SKM-1 (cell line): ENCODE data around the gene TBC1D22A.
"Not testable (repeated sequence)": the region's sequence is repeated elsewhere in the genome, so short reads cannot be mapped to it uniquely, and the experiment has no call there.

Experiments used
- DNase-seq: peaks from one replicate; lab custom pipeline; 2025; ENCODE audit not compliant: unreplicated experiment; lab: John Stamatoyannopoulos, UW

The TBC1D22A gene, protein sequence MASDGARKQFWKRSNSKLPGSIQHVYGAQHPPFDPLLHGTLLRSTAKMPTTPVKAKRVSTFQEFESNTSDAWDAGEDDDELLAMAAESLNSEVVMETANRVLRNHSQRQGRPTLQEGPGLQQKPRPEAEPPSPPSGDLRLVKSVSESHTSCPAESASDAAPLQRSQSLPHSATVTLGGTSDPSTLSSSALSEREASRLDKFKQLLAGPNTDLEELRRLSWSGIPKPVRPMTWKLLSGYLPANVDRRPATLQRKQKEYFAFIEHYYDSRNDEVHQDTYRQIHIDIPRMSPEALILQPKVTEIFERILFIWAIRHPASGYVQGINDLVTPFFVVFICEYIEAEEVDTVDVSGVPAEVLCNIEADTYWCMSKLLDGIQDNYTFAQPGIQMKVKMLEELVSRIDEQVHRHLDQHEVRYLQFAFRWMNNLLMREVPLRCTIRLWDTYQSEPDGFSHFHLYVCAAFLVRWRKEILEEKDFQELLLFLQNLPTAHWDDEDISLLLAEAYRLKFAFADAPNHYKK

DNA sequence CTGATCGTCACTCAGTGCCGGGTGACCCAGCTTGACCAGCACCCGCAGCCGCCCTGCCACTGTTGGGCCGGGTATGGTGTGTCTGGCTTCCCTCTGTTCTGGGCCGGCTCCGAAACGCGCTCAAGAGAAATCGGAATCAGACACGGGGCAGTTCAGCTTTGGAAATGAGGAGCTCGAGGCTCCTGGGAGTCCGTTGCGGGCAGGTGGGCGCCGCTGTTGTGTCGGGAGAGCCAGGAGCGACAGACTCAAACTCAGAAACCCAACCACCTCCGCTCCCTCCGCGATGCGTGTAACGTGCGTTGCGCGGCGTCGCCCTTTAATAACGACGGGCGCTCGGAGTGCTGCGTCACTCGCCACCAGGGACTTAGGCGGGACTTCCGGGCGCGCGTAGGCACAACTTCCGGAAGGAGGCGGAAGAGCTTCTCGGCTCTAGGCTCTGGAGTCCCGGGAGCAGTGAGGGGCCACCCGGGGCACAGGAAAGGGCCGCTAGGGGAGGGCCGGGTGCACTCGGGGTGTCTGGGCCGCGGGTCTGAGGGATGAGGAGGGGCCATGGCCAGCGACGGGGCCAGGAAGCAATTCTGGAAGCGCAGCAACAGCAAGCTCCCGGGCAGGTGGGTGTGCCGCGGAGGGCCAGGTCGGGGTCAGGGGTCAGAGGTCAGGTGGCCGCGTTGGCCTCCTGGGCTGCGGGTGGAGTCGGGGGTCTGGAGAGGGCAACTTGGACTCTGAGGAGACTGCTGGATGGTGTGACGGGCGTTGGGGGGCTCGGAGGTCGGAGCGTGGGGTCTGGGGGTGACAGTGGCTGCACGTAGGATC, at the start of gene TBC1D22A:
Gene TBC1D22A (plus strand): TSS at position 413 of the 813 bp plus-strand sequence. CDS start 137 bp downstream, at position 550.
- DNase-seq = peak; percentile 87

DNA sequence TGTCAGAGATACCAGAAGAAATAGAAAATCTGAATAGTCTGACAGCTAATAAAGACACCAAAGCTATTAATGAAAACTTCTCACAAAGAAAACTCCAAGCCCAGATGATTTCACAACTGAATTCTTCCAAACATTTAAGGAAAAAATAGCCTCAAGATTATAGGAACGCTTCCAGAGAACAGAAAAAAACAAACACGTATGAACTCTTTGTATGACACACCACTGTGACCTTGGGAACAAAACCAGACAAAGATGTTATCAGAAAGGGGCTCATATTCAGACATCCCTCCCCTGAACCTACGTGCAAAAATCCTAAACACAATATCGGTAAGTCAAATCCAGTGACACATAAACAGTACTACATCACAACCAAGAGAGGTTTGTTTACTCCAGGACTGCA, 47.9 kb upstream of the TBC1D22A start:
- DNase-seq = no peak

DNA sequence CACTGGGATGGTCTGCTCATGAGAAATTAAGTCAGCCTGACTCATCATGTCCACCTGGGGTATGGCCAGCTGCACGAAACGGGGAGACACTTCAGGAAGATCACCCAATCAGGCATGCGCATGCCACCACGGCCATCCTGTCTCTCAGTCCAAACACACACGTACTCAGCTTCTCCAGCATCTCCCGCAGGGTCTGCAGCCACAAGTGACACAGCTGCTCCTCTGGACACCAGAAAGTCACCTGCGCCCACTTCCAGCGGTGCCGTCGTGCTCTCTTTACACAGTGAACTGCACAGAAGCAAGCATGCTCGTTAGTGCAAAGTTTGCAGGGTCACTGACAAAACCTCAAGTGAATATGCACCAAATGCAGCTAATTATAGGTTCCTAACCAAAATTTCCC, 42.5 kb upstream of the TBC1D22A start:
- DNase-seq = no peak

DNA sequence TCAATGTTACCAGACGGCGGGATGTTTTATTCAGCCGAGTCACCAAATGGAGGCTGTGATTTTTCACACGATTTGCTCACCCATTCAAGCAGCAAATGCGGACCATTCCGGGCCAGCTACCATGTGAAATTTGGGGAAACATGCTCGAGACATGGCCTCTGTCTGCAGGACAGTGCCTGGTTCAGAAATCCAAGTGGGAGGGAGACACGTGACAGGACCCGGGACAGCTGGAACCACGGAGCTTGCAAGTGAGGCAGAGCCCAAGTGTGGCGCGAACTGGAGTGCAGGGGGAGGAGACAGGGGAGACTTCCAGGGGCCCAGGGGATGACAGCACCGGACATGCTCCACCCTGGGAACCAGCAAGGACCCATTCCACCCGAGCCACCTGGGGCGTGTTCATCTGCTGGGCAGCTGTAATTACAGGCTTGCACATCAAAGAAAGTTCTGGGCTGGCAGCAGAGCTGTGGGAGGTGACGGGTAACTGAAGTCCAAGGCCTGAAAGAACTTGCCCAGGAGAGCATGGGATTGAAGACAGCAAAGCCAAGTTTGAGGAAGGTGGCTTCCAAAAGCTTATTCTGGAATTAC, 40.9 kb upstream of the TBC1D22A start:
- no peak for DNase-seq

DNA sequence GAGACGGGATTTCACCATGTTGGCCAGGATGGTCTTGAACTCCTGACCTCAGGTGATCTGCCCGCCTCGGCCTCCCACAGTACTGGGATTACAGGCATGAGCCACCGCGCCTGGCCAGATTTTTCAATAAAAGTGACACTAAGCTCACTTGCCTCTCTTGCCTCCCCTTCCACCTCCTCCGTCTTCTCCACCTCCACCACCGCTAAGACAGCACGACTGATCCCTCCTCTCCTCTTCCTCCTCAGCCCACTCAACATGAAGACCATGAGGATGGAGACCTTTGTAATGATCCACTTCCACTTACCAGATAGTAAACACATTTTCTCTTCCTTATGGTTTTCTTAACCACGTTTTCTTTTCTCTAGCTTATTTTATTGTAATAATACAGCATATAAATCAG, 38.6 kb upstream of the TBC1D22A start:
- no peak for DNase-seq

DNA sequence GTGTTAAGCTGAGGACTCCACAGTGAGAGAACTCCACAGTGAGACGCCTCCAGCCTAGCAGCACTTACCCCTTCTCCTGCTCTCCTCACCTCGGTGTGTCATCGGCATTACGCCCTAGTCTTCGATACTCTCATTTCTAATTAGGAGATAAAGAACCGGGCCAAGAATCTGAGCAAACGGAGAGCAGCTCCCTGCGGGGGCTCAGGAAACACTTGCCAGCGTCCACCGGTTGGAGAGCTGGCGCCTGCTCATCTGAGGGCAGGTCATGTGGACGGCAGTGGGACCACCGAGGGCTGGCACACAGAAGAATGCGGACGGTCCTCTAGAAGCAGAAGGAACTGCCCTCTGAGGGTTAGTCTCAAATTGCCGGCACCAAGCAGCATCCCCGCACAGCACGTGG, 37.4 kb upstream of the TBC1D22A start:
- DNase-seq = no peak

DNA sequence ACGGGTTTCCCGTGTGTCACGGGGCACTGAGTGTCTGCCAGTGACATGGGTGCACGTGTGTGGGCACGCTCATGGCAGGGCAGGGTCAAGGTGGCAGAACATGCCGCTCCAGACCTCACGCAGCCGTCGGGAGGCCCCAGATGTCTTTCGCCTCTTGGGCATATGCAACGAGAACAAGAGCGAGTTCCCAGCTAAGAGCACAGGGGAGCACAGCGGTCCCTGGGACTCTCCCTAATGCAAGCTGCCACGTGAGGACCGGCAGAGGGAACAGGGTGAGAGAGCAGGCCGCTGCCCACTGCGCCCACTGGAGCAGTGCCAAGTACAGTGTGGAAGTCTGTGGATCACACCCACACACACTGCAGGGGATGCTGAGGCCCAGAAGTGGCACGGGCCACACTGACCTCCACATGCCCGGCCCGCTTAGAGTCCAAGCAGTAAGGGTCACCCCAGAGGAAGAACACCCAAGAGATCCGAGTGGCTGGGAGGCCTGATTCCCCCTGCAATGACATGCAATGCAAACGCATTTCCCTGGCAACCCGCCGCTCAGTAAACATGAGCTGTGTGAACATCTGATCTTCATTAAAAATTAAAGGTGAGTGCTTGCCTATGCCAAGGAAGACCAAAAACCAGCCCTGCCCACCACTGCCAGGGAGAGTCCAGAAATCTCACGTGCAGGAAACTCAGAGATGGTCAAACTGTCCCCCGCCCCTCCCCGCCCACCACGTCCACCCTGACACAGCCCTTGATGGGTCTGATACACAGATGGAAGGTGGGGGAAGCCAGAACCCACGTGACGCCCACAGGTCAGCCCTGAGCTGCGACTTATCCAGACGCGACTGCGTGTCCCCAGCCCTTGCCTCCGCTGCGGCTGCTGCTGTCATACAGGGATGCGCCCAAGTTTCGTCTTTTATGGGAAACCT, 36.1 kb upstream of the TBC1D22A start:
- no peak for DNase-seq

DNA sequence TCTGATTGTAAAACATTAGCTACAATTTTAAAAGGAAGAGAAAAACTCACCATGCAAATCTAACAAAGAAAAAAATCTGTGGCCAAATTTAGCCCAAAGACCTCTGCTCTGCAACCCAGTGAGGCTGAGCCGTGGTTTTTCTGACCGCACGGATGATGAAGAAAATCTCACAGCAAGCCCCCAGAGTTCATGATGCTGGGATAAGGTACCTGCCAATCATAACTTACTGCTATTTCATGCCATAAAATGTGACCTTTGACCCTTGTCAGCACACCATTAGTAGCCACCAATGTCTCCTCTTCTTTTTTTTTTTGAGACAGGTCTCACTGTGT, 35.5 kb upstream of the TBC1D22A start:
- DNase-seq = no peak

DNA sequence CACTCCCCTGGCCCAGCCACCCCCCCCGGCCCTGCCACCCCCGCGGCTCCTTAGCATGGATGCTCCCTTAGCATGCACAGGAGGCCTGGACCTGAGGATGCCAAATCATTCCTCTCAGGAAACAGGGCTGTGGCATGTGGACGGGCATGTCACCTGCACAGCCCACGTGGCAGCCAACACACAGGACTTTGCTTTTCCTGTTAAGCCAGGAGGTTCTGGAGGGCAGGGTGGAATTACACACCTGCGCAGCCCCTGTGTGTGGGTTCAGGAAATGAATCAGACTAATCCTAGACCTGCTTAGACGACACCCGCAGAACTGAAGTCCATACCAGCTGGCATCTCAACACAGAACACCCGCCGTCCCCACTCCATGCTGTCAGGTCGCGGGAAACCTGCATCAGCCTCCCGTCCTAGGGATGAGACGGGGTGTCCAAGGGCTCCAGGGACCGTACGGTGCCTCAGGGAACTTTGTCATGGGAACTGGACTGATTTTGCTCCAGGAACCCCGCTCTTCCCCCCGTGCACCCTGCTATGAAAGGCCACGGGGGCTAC, 34.6 kb upstream of the TBC1D22A start:
- DNase-seq = no peak

DNA sequence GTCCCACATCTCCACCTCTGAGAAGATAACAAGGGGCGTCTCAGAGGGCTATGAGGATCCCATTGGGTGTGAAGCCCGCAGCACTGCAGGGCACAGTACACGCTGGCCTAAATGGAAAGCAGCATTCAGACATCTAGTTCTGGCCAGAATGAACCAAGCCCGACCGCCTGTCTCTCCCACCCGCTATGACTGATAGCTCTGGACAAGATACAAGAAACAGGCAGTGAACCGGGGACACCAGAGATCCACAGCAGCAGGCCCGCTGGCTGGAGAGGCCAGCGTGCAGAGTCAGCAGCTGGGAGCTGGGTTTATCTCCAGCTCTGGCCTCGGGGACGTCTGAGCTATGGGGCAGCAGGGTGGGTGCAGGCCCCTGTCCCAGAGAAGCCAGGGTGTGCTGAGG, 34.0 kb upstream of the TBC1D22A start:
- DNase-seq = no peak

DNA sequence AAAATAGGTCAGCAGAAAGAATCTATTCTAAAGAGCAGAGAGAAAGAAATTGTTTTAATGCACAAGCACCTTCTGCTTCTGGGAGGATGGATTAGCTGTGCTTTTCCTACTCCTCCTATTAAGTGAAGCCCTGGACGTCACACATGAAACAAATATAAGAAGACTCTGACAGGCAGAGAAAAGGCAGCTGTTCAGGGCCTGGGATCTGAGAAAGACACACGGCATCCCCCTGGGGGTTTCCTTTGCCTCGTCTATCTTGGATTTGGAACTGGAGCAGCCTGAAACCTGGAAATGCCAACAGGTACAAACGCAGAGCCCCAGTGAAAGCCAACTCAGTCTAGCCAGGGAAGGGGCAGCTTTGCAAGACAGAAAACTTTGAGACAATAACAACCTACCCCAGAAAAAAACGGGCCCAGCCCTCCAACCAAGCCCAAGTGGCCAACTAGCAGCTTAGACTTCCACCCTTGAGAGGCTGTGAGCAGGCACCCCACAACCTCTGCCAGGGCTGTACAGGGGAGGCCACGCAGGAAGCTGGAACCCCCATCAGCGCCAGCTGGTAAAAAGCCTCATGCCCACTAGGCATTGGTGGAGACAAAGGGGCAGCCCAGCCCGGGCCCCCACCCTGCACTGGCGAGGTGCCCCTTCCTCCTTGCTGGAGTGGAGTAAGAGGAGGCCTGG, 31.7 kb upstream of the TBC1D22A start:
- no peak for DNase-seq

DNA sequence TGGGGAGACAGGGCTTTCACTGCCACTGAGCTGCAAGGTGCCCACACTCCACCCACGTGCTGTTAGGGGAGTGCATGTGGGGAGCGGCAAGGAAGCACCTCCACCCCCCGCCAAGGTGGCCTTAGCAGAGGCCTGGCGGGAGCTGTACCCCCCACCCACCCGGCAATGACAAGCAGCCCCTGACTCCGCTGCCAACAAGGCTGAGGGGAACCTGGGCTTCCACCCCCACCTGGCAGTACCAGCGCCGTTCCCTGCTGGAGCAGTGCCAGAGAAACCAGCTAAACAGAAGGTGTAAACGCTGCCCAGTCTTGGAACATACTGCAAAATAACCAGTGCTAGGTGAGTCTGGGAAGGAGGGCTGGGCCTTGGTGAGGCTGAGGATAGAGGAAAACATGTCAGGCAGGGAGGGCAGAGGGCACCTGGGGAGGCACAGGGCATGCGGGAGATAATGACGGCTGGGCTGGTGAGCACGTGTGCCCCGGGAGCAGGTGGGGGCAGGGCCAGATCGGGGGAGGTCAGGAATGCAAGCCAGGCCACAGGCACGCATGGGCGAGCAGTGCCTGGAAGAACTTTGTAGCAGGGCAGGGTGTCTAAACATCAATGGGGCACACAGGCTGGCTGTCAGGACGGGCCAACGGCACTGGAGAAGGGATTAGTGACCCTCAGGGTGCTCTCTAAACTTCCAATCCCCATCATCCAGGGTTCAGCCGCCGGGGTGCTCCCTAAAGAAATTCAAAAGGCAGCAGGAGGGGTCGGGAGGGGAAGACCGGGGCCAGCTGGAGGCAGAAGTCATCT, 31.0 kb upstream of the TBC1D22A start:
- no peak for DNase-seq

DNA sequence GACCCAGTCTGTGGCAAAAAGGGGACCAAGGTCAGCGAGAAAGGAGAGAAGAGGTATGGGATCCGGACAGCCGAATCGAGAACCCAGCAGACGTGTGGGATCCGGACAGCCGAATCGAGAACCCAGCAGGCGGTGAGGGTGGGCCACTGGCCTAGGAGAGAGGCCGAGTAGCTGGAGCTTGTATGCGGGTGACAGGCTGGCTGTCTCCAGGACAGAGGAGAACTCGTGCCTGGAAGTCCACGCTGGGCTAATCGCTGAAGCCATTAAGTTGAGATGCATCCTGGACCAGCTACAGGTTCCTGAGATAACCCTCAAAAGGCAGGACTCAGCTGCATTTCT, 30.4 kb upstream of the TBC1D22A start:
- no peak for DNase-seq

DNA sequence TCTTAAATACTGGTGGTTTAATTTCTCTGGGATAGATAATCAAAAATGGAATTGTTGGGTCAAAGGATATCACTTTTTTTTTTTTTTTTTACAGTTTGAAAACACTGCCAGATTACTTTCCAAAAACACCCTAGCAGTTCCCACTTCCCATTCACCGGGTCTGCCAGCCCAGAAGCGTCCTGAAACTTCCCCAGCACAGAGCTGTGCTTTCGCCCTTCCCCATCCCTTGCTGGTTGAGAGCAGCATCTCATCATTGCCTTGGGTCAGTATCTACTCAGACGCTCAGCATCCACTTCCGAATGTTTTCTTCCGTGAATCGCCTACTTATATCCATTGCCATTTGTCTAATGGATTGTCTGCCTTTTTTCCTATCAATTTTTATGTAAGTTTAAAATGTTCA, 29.9 kb upstream of the TBC1D22A start:
- DNase-seq = no peak

DNA sequence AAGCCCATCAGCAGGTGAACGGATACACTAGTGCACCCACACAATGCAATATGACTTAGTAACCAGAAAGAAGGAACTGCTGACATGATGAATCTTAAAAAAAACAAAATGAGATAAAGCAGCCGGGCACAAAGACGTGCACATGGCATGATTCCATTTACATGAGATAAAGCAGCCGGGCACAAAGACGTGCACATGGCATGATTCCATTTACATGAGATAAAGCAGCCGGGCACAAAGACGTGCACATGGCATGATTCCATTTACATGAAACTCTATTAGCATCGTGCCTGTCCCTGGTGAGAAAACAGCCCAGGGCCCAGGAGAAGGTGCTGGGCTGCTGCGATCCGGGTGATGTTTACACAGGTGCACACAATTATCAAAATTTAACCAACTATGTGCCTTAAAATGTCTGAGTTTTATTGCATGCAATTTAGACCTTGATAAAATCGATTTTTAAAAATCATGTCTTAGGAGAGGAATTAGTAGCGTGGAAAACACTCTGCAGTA, 28.2 kb upstream of the TBC1D22A start:
- not testable (repeated sequence) for DNase-seq

DNA sequence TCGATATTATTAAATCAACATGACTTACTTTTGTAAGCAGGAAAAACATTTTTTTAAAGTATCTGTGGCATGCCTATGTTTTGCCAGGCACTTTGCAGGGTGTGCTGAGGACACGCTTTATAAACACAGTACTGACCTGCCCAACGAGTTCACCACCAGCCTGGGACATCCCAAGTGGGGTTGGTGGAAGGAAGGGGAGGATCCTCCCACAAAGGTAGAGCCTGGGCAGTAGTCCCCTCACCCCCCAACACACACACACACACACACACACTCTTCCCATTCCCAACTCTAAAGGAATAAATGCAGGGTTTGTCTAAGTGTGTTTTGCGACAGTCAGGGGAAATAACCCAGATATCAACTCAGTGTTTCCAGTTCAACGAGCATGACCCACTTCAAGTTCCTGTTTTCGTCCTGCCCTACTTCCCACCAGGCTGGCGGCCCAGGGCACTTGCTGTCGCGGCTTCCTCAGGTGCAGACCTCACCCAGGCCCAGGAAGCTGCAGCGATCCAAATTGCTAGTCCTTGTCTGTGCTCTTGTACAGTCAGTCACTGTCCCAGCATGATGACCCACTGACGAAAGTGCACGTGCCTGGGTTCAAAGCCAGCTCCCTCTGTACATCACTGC, 27.5 kb upstream of the TBC1D22A start:
- DNase-seq = peak; percentile 66

DNA sequence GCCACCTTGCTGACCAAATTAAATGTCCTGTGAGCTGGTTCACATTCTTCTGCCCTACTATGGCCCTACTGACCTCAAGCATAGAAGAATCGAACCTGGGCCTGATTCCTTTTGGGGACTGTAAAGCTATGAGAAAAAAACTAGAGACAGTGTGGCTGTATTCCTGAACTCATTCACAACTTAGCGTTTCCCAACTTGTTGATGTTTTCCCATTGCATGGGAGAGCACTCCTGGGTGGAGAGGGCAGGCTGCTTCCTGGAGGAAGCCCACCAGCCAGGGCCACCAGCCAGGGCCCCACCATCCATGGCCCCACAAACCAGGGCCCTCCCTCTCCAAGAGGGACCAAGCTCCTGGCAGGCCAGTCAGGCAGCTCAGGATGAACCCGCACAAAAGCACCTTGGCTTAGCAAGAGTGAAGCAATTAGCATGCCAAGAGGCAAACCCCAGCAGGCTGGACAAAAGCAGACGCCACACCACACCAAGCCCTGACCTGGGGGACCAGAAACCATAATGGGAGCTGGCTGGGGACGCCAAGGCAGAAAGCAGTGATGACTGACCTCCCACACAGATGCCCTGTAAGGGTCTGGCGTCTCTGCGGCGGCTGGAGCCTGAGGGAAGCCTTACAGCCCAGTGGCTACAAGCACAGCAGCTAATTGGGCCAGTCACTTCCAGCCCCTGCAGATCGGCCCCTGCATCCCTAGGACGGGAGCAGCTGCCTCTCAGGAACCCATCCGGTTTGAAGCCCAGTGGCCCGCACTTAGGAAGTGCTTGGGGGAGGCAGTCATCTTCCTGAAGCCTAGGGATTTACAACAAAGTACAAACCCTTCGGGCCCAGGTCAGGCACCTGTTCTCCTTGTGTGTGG, 26.5 kb upstream of the TBC1D22A start:
- no peak for DNase-seq

DNA sequence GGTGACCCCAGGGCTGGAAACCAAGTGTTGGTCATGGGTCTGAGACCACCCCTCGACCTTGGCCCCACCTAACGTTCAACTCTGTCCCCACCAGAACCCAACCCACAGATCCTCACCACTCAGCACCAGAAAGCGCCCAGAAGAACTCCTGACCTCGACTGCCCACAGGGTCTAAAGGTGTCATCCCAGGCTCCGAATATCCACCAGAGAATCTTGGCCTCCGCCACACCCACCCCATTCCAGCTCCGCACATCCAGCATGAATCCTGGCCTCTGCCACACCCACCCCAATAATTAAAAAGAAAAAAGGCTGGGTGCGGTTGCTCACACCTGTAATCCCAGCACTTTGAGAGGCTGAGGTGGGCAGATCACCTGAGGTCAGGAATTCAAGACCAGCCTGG, 25.7 kb upstream of the TBC1D22A start:
- no peak for DNase-seq
